ENCODE data around the gene HSP90AB1. TPM values are rescaled to one million over a fixed set of nuclear protein-coding genes. Genes with fewer than 3 reads are reported as not detected.

Gene HSP90AB1
- total and polyA plus RNA-seq, 2 of the 8 experiments (the other 6 are each of a cell fraction or from before 2014, with no cell fraction given): 1,564 to 2,297 TPM

GRCh38 chr6:44278774-44279697 lies 32.1 kb downstream of the HSP90AB1 start (continued):
- no peak for TF ChIP-seq MAX (IDR thresholded peaks at IDR 0.05)
- TF ChIP-seq SIX5 (IDR thresholded peaks at IDR 0.05; ENCODE audit: low read depth, low read length): no peak
- no peak for TF ChIP-seq CTBP2 (IDR thresholded peaks at IDR 0.05; ENCODE audit: borderline replicate concordance, insufficient read depth, insufficient read length, low read length)
- no peak for TF ChIP-seq KDM4A (IDR thresholded peaks at IDR 0.05; ENCODE audit: low read depth, low read length, severe bottlenecking)
- no peak for TF ChIP-seq JUND (IDR thresholded peaks at IDR 0.05; ENCODE audit: low read length)
- no peak for TF ChIP-seq E2F6 (IDR thresholded peaks at IDR 0.05)
- no peak for TF ChIP-seq POU5F1 (IDR thresholded peaks at IDR 0.05; ENCODE audit: low read depth, low read length)
